ENCODE measurements around the gene SLC44A4. TPM values are rescaled to one million over a fixed set of nuclear protein-coding genes. Genes with fewer than 3 reads are reported as not detected.
"Not testable (repeated sequence)": the region's sequence is repeated elsewhere in the genome, so short reads cannot be mapped to it uniquely, and the experiment has no call there.

Gene SLC44A4
- total and polyA plus RNA-seq, 12 donors, result 0.03 to 0.24 (median 0.14) TPM; not detected in 9

- H3K9me3 ChIP-seq, result no peaks in the 10 kb centered on the region
- intact Hi-C loops (cut with DNase I), result no loop called here
- WGBS, 2 donors, result 95% methylated on average over 9 of the region's 9 CpGs
- peaks cover 0 to 57% (median 40%) of the 10 kb centered on the region in 9 donors for H3K36me3 ChIP-seq
- no peak for ATAC-seq
- DNase-seq, result no peak
- H3K4me1 ChIP-seq, result peaks cover 9 to 21% (median 19%) of the 10 kb centered on the region in 9 donors
- no peak overlapping the region for H3K27ac ChIP-seq
- TF ChIP-seq CTCF (IDR thresholded peaks at IDR 0.05), result no peak
- H3K27me3 ChIP-seq, result no peaks in the 10 kb centered on the region
- no peak overlapping the region for H3K4me3 ChIP-seq
These were observed 36.7 kb downstream of the SLC44A4 start for GRCh38 chr6:31842053-31842452.

- ATAC-seq, H3K27me3 ChIP-seq, DNase-seq, H3K27ac ChIP-seq, H3K9me3 ChIP-seq, H3K4me3 ChIP-seq: not testable (repeated sequence)
- Histone ChIP-seq H3K4me1 (peaks cover 23 to 39% (median 37%) of the 10 kb centered on the region in 9 donors), H3K36me3 (peaks cover 0 to 69% (median 45%) of the 10 kb centered on the region in 9 donors)
- intact Hi-C loops (cut with DNase I), result loop anchor here in 7 of 10 donors (5.0 to 10.0 kb wide), 6 partner anchors 62 to 295 kb away; partner anchors contain the start of genes VWA7 (in 3 of the 7), ATP6V1G2 (in 2 of the 7), DDX39B (in 2 of the 7) and NFKBIL1 (in 2 of the 7)
- WGBS, 2 donors, result 85 to 88% methylated on average over 8 of the region's 8 CpGs
These were observed 39.0 kb downstream of the SLC44A4 start for GRCh38 chr6:31839779-31840126.

GRCh38 chr6:31838968-31839367, 39.8 kb downstream of the SLC44A4 start:
- no peak overlapping the region for H3K27ac ChIP-seq
- TF ChIP-seq CTCF (IDR thresholded peaks at IDR 0.05), result no peak
- 97 to 99% methylated on average over 3 of the region's 3 CpGs for WGBS, 2 donors
- H3K4me1 ChIP-seq, result peaks cover 23 to 42% (median 39%) of the 10 kb centered on the region in 9 donors
- no peaks in the 10 kb centered on the region for H3K27me3 ChIP-seq
- H3K36me3 ChIP-seq, result peaks cover 0 to 69% (median 45%) of the 10 kb centered on the region in 9 donors
- H3K4me3 ChIP-seq, result peak overlapping the region in 1 of 10 donors; percentile 90
- H3K9me3 ChIP-seq, result no peaks in the 10 kb centered on the region
- ATAC-seq, result no peak
- intact Hi-C loops (cut with DNase I), result loop anchor here in 7 of 10 donors (5.0 to 10.0 kb wide), 6 partner anchors 62 to 294 kb away; partner anchors contain the start of genes VWA7 (in 3 of the 7), ATP6V1G2 (in 2 of the 7), DDX39B (in 2 of the 7) and NFKBIL1 (in 2 of the 7)
- no peak for DNase-seq

GRCh38 chr6:31838114-31838553, 40.7 kb downstream of the SLC44A4 start:
- not testable (repeated sequence) for H3K9me3 ChIP-seq, DNase-seq, ATAC-seq, H3K27me3 ChIP-seq
- WGBS, 2 donors, result 90 to 95% methylated on average over 9 of the region's 9 CpGs
- peak overlapping the region in 1 of 10 donors; percentile 96 for H3K27ac ChIP-seq
- peaks cover 0 to 69% (median 45%) of the 10 kb centered on the region in 9 donors for H3K36me3 ChIP-seq
- intact Hi-C loops (cut with DNase I), result loop anchor here in 7 of 10 donors (5.0 to 10.0 kb wide), 6 partner anchors 61 to 293 kb away; partner anchors contain the start of genes VWA7 (in 3 of the 7), ATP6V1G2 (in 2 of the 7), DDX39B (in 2 of the 7) and NFKBIL1 (in 2 of the 7)
- H3K4me3 ChIP-seq, result peak overlapping the region in 3 of 10 donors; percentile 1 to 90 (median 90)
- peaks cover 23 to 51% (median 43%) of the 10 kb centered on the region in 9 donors for H3K4me1 ChIP-seq

GRCh38 chr6:31837369-31838113, 41.3 kb downstream of the SLC44A4 start:
- DNase-seq, result no peak
- Histone ChIP-seq H3K4me3 (peak overlapping the region in 8 of 10 donors; percentile 84 to 100 (median 94)), H3K9me3 (no peaks in the 10 kb centered on the region), H3K27ac (peak overlapping the region in 6 of 10 donors; percentile 25 to 98 (median 96)), H3K27me3 (no peaks in the 10 kb centered on the region), H3K36me3 (peaks cover 0 to 65% (median 45%) of the 10 kb centered on the region in 9 donors), H3K4me1 (peaks cover 23 to 55% (median 43%) of the 10 kb centered on the region in 9 donors)
- intact Hi-C loops (cut with DNase I), result loop anchor here in 7 of 10 donors (5.0 to 10.0 kb wide), 6 partner anchors 60 to 293 kb away; partner anchors contain the start of genes VWA7 (in 3 of the 7), ATP6V1G2 (in 2 of the 7), DDX39B (in 2 of the 7) and NFKBIL1 (in 2 of the 7)
- no peak for TF ChIP-seq CTCF (IDR thresholded peaks at IDR 0.05)
- no peak for ATAC-seq
- WGBS, 2 donors, result 44 to 69% methylated on average over 1 of the region's 1 CpG

Data from heart right ventricle (tissue), 16 donors.